ENCODE results near the gene ALS2.
"Not testable (repeated sequence)": the region's sequence is repeated elsewhere in the genome, so short reads cannot be mapped to it uniquely, and the experiment has no call there.

The ALS2 gene

DNA sequence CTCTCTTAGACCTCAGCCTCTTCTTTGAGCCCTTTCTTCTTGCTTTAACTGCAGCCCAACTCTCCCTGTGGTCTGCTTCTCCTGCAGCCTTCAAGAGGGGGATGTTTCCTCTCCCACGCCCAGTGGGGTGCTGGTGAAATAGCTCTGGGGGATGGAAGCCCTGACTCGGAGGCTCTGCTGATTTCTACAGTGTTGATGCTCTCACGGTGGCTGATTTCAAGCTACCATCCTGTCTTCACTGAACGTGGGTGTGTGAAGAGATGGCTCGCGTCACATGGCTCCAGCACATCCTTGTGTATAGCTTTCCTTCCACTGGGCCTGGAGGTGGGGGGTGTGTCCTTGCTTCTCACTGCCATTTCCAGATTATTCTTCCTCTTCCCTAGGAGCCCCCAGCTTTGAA lies 102.3 kb downstream of the ALS2 start:
- DNase-seq (ENCODE audit: low spot score) = no peak
- in situ Hi-C loops (cut with MboI; ENCODE audit: low pct_unique_long_range_greater_than_20kb, low sequenced_read_pairs, unreplicated experiment) = no loop called here
- TF ChIP-seq, protein P1, sequence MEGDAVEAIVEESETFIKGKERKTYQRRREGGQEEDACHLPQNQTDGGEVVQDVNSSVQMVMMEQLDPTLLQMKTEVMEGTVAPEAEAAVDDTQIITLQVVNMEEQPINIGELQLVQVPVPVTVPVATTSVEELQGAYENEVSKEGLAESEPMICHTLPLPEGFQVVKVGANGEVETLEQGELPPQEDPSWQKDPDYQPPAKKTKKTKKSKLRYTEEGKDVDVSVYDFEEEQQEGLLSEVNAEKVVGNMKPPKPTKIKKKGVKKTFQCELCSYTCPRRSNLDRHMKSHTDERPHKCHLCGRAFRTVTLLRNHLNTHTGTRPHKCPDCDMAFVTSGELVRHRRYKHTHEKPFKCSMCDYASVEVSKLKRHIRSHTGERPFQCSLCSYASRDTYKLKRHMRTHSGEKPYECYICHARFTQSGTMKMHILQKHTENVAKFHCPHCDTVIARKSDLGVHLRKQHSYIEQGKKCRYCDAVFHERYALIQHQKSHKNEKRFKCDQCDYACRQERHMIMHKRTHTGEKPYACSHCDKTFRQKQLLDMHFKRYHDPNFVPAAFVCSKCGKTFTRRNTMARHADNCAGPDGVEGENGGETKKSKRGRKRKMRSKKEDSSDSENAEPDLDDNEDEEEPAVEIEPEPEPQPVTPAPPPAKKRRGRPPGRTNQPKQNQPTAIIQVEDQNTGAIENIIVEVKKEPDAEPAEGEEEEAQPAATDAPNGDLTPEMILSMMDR (IDR thresholded peaks at IDR 0.05; ENCODE audit: extremely low read depth, insufficient read depth, missing control alignments) = no peak

DNA sequence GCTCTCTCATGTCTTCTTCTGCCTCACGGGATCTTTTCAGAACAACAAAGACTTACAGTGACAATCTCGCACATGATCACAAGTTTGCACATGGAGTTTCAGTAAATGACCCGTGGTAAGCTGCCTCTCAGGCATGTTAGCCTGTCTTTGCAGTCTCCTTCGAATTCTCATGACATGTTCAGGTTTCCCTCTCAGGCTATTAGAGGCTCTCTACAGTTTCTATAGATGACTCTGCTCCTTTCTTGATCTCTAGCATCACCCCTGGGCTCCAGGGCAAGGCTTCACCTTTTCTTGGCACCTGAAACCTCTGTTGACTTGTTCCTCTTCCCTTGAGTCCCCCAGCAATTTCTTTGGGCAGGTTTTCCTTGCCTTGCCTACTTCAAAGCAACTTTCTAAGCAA lies 105.3 kb downstream of the ALS2 start:
- DNase-seq (ENCODE audit: low spot score) = no peak
- in situ Hi-C loops (cut with MboI; ENCODE audit: low pct_unique_long_range_greater_than_20kb, low sequenced_read_pairs, unreplicated experiment) = no loop called here
- TF ChIP-seq, protein P1 (IDR thresholded peaks at IDR 0.05; ENCODE audit: extremely low read depth, insufficient read depth, missing control alignments) = no peak

DNA sequence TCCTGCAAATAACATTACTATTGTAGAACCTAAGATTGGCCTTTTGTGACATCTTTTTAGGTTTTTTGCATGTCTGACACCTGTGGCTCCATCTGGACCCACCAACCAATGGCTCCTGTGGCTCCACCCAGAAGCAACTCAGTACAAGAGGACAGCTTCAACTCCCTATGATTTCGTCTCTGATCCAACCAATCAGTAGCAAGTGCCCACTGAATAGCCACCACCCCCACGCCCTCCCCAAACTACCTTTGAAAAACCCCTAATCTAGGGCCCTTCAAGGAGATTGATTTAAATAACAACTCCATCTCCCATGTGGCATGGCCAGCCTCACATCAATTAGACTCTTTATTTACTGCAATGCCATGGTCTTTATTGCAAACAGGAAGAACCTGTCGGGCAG lies 105.9 kb downstream of the ALS2 start:
- DNase-seq (ENCODE audit: low spot score) = no peak
- in situ Hi-C loops (cut with MboI; ENCODE audit: low pct_unique_long_range_greater_than_20kb, low sequenced_read_pairs, unreplicated experiment) = no loop called here
- TF ChIP-seq, protein P1 (IDR thresholded peaks at IDR 0.05; ENCODE audit: extremely low read depth, insufficient read depth, missing control alignments) = no peak

DNA sequence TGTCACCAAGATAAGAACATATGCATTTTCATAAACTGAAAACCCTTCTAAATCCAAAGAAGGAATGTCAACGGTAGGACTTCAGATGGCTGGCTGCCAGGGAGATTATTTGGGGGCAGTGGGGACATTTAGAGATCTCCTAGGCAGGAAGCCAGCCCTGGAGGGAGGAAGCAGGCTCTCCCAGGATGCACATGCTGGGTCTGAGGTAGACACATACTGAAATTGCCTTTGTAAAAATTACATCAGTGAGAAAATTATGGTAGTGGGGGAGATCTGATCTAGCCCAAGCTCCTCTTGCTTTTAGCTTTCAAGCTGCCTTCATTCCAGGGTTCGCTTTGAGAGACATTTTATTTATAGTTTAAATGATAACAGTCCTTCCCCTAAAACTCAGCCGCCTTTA lies 106.4 kb downstream of the ALS2 start:
- DNase-seq (ENCODE audit: low spot score) = no peak
- TF ChIP-seq, protein P1 (IDR thresholded peaks at IDR 0.05; ENCODE audit: extremely low read depth, insufficient read depth, missing control alignments) = no peak
- in situ Hi-C loops (cut with MboI; ENCODE audit: low pct_unique_long_range_greater_than_20kb, low sequenced_read_pairs, unreplicated experiment) = no loop called here

DNA sequence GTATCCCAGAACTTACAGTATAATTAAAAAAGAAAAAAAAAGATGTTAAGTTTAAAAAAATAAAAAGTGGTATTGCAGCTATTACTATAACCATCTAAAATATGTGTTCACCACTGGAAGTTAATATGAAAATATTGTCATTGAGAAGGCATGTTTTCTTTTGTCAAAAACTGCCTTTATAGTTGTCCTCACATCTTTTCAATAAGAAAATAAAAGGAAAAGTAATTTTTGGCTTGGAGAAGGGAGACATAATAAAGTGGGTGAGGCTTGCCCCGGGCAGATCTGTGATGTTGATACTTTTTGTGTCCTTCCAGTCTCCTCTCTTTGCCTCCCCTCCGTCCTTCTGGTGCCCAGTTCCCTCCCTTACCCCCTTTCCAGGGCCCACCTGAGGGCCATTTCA lies 107.2 kb downstream of the ALS2 start:
- in situ Hi-C loops (cut with MboI; ENCODE audit: low pct_unique_long_range_greater_than_20kb, low sequenced_read_pairs, unreplicated experiment) = no loop called here
- no peak for DNase-seq (ENCODE audit: low spot score)
- TF ChIP-seq, protein P1 (IDR thresholded peaks at IDR 0.05; ENCODE audit: extremely low read depth, insufficient read depth, missing control alignments) = no peak

DNA sequence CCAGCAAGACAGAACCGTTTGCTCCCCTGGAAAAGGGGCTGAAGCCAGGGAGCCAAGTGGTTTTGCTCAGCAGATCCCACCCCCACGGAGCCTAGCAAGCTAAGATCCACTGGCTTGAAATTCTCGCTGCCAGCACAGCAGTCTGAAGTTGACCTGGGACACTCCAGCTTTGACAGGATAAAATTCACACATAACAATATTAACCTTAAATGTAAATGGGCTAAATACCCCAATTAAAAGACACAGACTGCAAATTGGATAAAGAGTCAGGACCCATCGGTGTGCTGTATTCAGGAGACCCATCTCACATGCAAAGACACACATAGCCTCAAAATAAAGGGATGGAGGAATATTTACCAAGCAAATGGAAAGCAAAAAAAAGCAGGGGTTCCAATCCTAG lies 109.5 kb downstream of the ALS2 start:
- in situ Hi-C loops (cut with MboI; ENCODE audit: low pct_unique_long_range_greater_than_20kb, low sequenced_read_pairs, unreplicated experiment); DNase-seq (ENCODE audit: low spot score): not testable (repeated sequence)

DNA sequence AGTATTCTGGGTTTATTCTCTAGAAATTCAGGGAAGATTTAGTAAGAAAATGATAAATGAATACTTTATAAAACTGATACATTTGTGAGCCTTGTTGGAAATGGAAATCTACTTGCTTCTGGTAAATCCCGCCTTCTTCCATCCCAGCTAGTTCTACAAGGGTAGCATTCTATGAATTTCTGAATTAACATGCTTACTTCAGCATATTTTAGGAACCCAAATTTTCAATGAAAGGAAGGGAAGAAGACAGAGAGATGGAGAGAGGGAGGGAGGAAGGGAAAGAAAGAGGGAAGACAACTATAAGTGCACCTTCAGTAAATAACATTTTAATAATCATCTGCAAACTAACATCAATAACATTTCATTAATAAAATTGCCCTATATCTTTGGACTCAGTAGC lies 110.9 kb downstream of the ALS2 start:
- in situ Hi-C loops (cut with MboI; ENCODE audit: low pct_unique_long_range_greater_than_20kb, low sequenced_read_pairs, unreplicated experiment) = no loop called here
- TF ChIP-seq, protein P1 (IDR thresholded peaks at IDR 0.05; ENCODE audit: extremely low read depth, insufficient read depth, missing control alignments) = no peak

More for the DNA sequence above, 110.9 kb downstream of the ALS2 start:
- no peak for DNase-seq (ENCODE audit: low spot score)
